Chondrocyte (in vitro differentiated cells): ENCODE data around the gene GPR158. TPM values are rescaled to one million over a fixed set of nuclear protein-coding genes. Genes with fewer than 3 reads are reported as not detected.

Experiments used
- DNase-seq: peaks from one replicate; pipeline ENCODE4 v3.0.0; 2021; ENCODE audit warnings: mixed read lengths, low spot score
- H3K27ac Mint-ChIP-seq: one replicate; pipeline ENCODE4 v1.8.0; 2021; ENCODE audit warnings: mild to moderate bottlenecking, moderate library complexity, mixed read lengths; ENCODE audit not compliant: unreplicated experiment
- H3K27me3 Mint-ChIP-seq: 2 replicates; pipeline ENCODE4 v1.8.0; 2021; ENCODE audit warnings: low read depth, mixed read lengths
- H3K36me3 Mint-ChIP-seq: 2 replicates; pipeline ENCODE4 v1.8.0; 2021; ENCODE audit warnings: low read depth, mixed read lengths
- H3K4me1 Mint-ChIP-seq: 2 replicates; pipeline ENCODE4 v1.8.0; 2021; ENCODE audit warnings: low read depth, mild to moderate bottlenecking, mixed read lengths
- H3K4me3 Mint-ChIP-seq: one replicate; pipeline ENCODE4 v1.8.0; 2021; ENCODE audit warnings: mild to moderate bottlenecking, moderate library complexity, mixed read lengths; ENCODE audit not compliant: unreplicated experiment
- H3K9me3 Mint-ChIP-seq: 2 replicates; pipeline ENCODE4 v1.8.0; 2021; ENCODE audit warnings: low read depth, mixed read lengths
- CTCF ChIP-seq: fragments of 200-600 bp; sonication (generic); IDR thresholded peaks from 2 replicates; pipeline ENCODE4 v1.5.0; 2021; ENCODE audit warnings: antibody characterized with exemption, mild to moderate bottlenecking, moderate library complexity
- total RNA-seq: library from RNA; stranded (reverse); gene quantifications from 3 replicates; pipeline ENCODE4 v1.2.1, GENCODE V29; 2021

GPR158 gene
- total RNA-seq, 1 donor from 2014 or later = 0.10 TPM

GRCh38 chr10:25575343-25575742 lies 400.5 kb downstream of the GPR158 start:
- no peak for TF ChIP-seq CTCF
- Mint-ChIP-seq H3K4me3 (no peak overlapping the region), H3K4me1 (no peaks in the 10 kb centered on the region), H3K27ac (no peak overlapping the region), H3K9me3 (no peaks in the 10 kb centered on the region), H3K27me3 (no peaks in the 10 kb centered on the region), H3K36me3 (no peaks in the 10 kb centered on the region)
- DNase-seq = no peak

- Mint-ChIP-seq H3K27ac (no peak overlapping the region), H3K4me1 (no peaks in the 10 kb centered on the region), H3K36me3 (no peaks in the 10 kb centered on the region), H3K9me3 (no peaks in the 10 kb centered on the region), H3K27me3 (no peaks in the 10 kb centered on the region), H3K4me3 (no peak overlapping the region)
- no peak for DNase-seq
- TF ChIP-seq CTCF = no peak
These were observed 403.3 kb downstream of the GPR158 start for GRCh38 chr10:25578061-25578460.

DNA sequence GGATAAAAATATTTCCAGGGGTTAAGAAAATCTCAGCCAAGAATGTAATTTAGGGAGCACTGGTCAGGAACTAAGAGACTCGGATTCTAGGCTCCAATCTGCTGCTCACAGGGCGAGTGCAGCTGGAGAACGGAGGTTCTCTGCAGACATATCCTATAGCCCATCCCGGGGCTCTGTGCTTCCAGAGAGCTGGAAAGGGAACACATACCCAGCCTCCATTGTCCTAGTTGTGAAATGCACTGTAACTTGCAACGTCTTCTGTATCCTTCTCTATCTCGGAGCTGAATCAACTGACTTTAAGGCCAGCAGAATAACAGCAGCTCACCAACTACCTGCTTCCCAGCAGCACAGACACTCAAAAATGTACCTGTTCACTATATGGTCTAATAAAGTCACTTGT lies 408.2 kb downstream of the GPR158 start:
- Mint-ChIP-seq H3K4me1 (no peaks in the 10 kb centered on the region), H3K4me3 (no peak overlapping the region), H3K36me3 (no peaks in the 10 kb centered on the region), H3K9me3 (peaks cover 14% of the 10 kb centered on the region), H3K27me3 (no peaks in the 10 kb centered on the region), H3K27ac (no peak overlapping the region)
- DNase-seq = no peak
- TF ChIP-seq CTCF = no peak

DNA sequence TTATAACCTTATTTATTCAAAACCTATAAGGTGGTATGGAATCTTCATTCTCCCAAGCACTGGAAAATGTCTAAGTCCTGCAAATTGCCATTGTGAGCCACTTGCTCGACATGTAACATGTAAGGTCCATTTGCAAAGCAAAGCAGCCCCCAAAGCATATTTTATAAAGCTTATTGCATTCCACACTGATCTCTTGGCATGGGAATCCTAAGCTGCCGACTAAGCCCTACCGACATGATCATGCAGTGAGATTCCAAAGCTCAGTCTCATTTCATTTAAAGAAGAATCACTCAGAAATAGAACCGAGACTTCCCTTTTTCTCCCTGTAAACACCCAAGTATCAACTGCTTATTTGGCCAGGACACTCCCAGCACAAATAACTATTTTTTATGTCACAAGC lies 425.9 kb downstream of the GPR158 start:
- Mint-ChIP-seq H3K27me3 (peaks cover 6% of the 10 kb centered on the region), H3K27ac (no peak overlapping the region), H3K36me3 (no peaks in the 10 kb centered on the region), H3K4me3 (no peak overlapping the region), H3K9me3 (no peaks in the 10 kb centered on the region), H3K4me1 (no peaks in the 10 kb centered on the region)
- no peak for TF ChIP-seq CTCF
- DNase-seq = no peak

DNA sequence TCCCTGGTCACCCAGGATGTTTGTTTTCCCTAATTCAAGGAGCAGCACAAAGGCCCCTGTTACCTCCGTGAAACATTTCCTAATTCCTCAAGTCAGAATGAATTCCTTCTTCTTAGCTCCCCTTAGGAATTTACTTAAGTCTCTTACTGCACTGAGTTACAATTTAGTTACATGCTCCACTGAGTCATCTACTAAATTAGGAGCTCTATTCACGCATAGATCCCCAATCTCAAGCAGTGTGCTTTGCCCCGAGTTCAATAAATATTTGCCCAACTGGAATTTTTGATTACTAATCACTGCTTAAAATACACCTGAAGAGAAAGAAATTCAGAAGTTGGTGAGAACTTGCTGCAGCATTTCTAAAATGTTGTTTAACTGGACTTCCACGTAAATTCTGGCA lies 429.8 kb downstream of the GPR158 start:
- no peak overlapping the region for H3K27ac Mint-ChIP-seq
- H3K9me3 Mint-ChIP-seq = no peaks in the 10 kb centered on the region
- H3K36me3 Mint-ChIP-seq = no peaks in the 10 kb centered on the region
- H3K4me1 Mint-ChIP-seq = no peaks in the 10 kb centered on the region
- TF ChIP-seq CTCF = no peak
- no peak for DNase-seq
- no peak overlapping the region for H3K4me3 Mint-ChIP-seq
- no peaks in the 10 kb centered on the region for H3K27me3 Mint-ChIP-seq
